Ovary (tissue), 3 donors: ENCODE data around the gene E2F7.

Experiments used
- POLR2A ChIP-seq: fragments of 450-650 bp; IDR thresholded peaks from one replicate; pipeline ENCODE4 v1.6.1; 2017; ENCODE audit warnings: antibody characterized with exemption, mild to moderate bottlenecking, moderate library complexity
- TF ChIP-seq, protein P1 (sequence below), 3 donors: fragments of 450-650 bp in 2 of 3; fragments of 200-600 bp in 1 of 3; IDR thresholded peaks; one replicate each; pipeline versions ENCODE4 v1.5.1 to v1.8.0; 2016 to 2022; ENCODE audit warnings: antibody characterized with exemption in 3 of 3, mild to moderate bottlenecking in 1 of 3
- donor health status: DM: no; HTN: no; CAD: no.

DNA sequence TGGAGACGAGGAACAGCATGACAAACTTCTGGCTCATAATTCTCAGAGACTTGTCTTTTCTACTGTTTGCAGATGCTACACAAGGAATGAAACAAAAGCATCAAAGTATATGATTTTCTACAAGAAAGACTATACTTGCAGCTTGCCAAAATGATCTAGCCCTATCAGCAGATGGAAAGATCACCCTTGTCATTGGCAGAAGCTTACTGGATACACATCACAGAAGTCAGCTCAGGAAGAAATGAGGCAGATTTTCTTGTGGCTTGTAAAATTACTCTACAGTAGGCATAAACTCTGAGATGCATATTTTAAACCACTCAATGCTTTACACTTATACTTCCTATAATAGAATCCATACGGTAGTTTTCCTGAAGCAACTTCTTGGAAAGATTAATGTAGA, 20.6 kb downstream of the E2F7 start:
- TF ChIP-seq, protein P1, sequence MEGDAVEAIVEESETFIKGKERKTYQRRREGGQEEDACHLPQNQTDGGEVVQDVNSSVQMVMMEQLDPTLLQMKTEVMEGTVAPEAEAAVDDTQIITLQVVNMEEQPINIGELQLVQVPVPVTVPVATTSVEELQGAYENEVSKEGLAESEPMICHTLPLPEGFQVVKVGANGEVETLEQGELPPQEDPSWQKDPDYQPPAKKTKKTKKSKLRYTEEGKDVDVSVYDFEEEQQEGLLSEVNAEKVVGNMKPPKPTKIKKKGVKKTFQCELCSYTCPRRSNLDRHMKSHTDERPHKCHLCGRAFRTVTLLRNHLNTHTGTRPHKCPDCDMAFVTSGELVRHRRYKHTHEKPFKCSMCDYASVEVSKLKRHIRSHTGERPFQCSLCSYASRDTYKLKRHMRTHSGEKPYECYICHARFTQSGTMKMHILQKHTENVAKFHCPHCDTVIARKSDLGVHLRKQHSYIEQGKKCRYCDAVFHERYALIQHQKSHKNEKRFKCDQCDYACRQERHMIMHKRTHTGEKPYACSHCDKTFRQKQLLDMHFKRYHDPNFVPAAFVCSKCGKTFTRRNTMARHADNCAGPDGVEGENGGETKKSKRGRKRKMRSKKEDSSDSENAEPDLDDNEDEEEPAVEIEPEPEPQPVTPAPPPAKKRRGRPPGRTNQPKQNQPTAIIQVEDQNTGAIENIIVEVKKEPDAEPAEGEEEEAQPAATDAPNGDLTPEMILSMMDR (IDR thresholded peaks at IDR 0.05) = no peak
- no peak for TF ChIP-seq POLR2A
